GM21381 (cell line): Measurements from ENCODE around the gene PLD6.
"Not testable (repeated sequence)": the region's sequence is repeated elsewhere in the genome, so short reads cannot be mapped to it uniquely, and the experiment has no call there.

ENCODE experiments used
- ATAC-seq: cut with Tn5 transposase; IDR thresholded peaks from one replicate; pipeline ENCODE4 v1.9.1; 2021; ENCODE audit warnings: mild to moderate bottlenecking, moderate library complexity; ENCODE audit not compliant: unreplicated experiment

PLD6 gene

GRCh38 chr17:17179371-17179827 is 26.7 kb downstream of the PLD6 start:
- ATAC-seq, result no peak

GRCh38 chr17:17177176-17177575 is 29.0 kb downstream of the PLD6 start:
- ATAC-seq, result no peak

DNA sequence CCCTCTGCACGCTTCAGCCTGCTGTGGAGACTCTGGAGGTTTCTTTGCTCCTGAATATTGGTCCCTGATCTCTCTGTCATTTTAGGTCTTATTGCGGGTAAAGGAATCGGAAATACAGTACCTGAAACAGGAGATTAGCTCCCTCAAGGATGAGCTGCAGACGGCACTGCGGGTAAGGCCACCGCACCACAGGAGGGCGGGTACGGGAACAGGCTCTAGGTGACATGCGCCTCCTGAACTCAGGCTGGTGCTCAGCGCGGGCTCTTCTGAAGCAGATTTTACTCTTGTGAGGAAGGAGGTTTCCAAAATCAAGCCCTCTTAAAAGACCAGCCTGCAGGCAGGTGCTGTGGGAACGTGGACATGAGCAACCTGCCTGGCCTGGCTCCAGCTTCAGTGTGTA is 29.8 kb downstream of the PLD6 start:
- ATAC-seq, result no peak

DNA sequence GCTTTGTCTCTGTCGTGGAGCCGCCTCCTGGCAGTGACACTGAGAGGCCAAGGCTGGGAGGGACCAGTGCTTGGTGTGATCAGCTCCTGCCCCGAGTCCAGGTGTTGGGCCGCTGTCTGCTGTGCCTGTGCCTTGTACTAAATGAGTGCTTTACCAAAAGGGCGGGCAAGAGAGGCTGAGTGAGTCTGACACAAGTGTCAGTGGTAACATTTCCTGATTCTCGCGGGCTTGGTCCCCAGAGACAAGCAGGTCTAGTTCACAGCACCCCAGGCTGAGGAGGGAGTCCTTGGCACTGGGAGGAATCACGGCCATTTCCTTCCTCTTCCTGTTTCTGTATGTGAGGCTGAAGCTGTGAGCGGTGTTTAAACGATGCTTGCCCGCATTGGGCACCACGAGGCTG is 30.2 kb downstream of the PLD6 start:
- ATAC-seq, result no peak

DNA sequence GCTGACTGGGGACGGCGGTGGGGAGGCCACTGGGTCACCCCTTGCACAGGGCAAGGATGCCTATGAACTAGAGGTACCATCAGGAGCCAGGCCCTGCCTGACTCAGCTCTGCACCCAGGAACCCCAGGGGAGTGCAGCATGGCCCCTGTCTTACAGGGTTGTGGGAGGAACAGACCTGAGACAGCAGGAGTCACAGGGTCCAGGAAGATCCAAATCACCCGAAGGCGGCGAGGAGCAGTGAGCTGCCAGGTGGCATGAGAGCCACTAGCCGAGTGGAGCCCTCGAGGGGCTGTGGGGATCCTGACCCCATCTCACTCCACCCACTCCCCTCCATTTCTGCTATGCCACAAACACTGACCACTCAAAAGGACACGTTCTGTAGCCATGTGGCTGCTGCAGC is 30.8 kb downstream of the PLD6 start:
- no peak for ATAC-seq

DNA sequence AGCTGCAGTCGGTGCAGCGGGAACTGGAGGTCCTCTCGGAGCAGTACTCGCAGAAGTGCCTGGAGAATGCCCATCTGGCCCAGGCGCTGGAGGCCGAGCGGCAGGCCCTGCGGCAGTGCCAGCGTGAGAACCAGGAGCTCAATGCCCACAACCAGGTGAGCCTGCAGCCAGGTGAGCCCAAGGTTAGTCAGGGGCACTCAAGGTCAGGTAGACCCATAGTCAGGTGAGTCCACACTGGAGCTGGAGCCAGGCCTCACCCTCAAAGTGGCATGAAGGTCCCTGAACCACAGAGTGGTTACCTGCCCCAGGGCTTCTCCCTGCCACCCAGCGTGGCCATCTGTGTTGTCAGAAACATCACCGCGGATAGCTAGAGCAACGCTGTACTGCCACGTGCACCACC is 32.2 kb downstream of the PLD6 start:
- no peak for ATAC-seq

- ATAC-seq, result no peak
Observed at GRCh38 chr17:17172990-17173389, 33.1 kb downstream of the PLD6 start.

DNA sequence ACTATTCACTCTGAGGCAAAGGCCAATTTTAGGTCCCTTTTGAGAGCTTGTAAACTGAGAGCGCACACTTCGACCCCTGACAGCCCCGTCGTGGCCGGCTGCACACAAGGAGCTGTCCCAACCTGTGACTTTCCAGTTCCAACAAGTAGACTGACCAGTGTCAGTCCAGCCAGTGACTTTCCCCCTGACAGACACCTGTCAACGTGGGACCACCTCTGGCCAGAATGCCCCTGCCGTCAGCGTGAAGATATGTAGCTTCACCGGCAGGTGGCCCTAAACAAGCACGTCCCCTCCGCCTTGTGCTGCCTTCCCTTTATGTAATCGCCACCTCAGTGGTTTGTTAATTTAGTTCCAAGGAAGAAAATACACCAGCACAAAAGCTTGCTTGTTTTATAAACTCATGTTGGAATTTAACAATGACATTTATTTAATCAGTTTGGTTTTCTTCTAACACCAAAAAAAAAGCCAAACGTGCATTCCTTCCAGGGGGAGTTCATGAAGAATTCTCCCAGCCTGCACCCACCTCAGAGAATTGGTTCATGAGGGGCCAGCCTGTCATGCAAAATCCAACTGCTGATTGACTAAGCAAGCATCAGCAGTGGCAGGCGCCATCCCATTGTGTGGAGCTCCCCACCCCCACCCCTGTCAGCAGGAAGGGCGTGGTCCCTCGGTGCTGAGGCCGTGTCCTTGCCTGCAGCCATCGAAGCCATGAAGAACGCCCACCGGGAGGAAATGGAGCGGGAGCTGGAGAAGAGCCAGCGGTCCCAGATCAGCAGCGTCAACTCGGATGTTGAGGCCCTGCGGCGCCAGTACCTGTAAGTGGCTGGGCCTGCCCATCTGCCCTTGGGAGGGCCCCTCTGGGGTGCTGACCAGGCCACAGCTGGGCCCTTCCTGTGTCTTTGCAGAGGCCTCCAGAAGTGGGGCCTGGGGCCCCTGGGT is 33.9 kb downstream of the PLD6 start:
- no peak for ATAC-seq

GRCh38 chr17:17171186-17171585 is 34.9 kb downstream of the PLD6 start:
- no peak for ATAC-seq

- no peak for ATAC-seq
Observed at GRCh38 chr17:17170346-17170985, 35.7 kb downstream of the PLD6 start.

GRCh38 chr17:17169396-17169795 is 36.7 kb downstream of the PLD6 start:
- no peak for ATAC-seq

- ATAC-seq, result no peak
Observed at GRCh38 chr17:17168401-17168800, 37.7 kb downstream of the PLD6 start.

DNA sequence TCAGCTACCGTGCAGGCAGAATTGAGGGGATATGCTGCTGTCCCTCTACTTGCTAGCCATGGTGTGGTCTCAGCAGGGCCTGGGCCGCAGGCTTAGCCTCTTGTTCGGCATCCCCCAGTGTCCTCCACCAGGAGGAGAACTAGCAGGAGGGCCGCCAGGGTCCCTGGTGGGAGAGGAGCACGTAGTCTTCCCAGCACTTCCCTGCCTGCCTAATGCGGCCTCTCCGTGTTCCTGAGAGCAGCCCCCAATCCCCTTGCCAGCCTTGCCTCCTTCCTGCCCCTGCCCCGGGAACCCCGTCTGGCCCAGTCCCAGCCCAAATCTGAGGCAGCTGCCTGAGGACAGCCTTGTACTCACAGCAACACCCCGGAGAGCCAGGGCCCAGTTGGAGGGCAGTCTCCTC is 38.1 kb downstream of the PLD6 start:
- no peak for ATAC-seq

DNA sequence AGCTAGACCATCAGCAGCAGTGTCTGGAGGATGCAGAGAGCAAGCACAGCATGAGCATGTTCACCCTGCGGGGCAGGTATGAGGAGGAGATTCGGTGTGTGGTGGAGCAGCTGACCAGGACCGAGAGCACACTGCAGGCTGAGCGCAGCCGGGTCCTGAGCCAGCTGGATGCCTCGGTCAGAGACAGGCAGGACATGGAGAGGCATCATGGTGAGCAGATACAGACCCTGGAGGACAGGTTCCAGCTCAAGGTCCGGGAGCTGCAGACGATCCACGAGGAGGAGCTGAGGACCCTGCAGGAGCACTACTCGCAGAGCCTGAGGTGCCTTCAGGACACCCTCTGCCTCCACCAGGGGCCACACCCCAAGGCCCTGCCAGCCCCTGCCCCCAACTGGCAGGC is 38.8 kb downstream of the PLD6 start:
- no peak for ATAC-seq

DNA sequence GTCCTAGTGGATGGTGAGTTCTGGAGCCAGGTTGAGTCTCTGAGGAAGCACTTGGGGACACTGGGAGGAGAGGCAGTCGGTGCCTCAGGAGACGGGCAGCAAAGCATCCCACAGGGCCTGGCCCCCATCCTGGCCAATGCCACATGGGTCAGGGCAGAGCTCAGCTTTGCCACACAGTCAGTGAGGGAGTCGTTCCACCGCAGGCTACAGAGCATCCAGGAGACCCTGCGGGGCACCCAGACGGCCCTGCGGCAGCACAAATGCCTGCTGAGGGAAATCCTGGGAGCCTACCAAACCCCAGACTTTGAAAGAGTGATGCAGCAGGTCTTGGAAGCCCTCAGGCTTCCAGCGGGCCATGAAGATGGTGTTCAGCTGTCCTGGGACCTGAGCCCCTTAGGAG is 39.7 kb downstream of the PLD6 start:
- ATAC-seq, result no peak

DNA sequence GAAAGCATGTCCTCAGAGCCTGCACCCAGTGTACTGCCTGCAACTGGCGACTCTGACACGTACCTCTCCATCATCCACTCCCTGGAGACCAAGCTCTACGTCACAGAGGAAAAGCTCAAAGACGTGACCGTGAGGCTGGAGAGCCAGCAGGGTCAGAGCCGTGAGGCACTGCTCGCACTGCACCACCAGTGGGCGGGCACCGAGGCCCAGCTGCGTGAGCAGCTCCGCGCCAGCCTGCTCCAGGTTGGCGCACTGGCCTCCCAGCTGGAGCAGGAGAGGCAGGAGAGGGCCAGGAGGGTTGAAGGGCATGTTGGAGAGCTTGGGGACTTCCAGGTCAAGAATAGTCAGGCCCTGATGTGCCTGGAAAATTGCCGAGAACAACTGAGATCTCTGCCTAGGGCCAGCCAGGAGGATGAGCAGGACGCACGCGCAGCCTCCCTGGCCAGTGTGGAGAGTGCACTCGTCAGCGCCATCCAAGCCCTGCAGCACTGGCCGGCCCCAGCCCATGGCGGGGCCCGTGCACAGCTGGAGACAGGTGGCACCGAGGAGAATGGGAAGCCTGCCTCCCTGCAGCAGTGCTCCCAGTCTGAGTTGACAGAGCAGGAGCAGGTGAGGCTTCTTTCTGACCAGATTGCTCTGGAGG is 40.3 kb downstream of the PLD6 start:
- no peak for ATAC-seq

DNA sequence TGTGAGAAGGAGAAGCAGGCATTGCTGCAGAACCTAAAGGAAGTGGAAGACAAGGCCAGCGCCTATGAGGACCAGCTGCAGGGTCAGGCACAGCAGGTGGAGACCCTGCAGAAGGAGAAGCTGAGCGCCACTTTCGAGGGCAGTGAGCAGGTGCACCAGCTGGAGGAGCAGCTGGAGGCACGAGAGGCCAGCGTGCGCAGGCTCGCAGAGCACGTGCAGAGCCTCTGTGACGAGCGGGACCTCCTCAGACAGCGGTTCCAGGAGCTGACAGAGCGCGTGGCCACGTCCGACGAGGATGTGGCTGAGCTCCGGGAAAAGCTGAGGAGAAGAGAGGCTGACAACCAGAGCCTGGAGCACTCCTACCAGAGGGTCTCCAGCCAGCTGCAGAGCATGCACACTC is 41.5 kb downstream of the PLD6 start:
- no peak for ATAC-seq

DNA sequence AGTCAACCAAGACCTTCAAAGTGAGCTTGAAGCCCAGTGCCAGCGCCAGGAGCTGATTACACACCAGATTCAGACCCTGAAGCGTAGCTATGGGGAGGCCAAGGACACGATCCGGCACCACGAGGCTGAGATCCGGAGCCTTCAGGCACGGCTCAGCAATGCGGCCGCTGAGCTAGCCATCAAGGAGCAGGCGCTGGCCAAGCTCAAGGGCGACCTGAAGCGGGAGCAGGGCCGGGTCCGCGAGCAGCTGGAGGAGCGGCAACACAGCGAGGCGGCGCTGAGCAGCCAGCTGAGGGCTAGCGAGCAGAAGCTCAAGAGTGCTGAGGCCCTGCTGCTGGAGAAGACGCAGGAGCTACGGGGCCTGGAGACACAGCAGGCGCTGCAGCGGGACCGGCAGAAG is 42.0 kb downstream of the PLD6 start:
- ATAC-seq, result no peak

- no peak for ATAC-seq
Observed at GRCh38 chr17:17161759-17162158, 44.4 kb downstream of the PLD6 start.

DNA sequence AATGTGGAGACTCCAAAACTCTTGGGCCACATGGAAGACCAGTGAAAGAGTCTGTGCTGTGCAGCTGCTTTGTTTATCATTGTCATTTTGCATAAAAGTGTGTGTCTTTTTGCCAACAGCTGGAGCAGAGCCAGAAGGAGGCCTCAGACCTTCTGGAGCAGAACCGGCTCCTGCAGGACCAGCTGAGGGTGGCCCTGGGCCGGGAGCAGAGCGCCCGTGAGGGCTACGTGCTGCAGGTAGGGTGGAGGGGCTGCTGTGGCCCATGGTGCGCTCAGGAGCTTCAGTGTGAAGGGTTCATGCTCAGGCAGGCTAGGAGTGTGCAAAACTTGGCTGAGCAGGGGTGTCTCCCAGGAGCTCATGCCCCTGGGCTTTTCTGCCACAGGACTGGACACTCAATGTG is 45.0 kb downstream of the PLD6 start:
- ATAC-seq, result no peak

DNA sequence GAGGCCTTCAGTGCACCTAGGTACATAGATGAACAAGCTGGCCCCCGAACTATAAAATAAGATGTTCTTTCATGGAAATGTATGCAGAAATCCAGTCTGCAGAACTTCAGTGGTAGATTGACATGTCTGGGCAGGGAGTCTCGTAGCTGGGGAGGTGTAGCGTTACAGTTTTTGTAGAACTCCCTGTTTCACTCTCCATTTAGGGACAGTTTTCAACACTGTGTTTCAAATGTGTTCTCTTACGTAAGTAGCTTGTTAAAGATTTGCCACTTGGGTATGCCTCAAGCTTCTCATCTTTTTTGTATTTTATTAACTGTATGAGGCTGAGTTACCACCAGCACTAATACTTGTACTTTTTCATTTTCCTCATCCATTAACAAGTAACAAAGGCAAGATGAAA is 46.6 kb downstream of the PLD6 start:
- no peak for ATAC-seq

GRCh38 chr17:17158506-17158905 is 47.6 kb downstream of the PLD6 start:
- not testable (repeated sequence) for ATAC-seq
